Ovary (tissue), 3 donors: ENCODE results near the gene PRKD1.

Experiments
- CTCF ChIP-seq, 3 donors: fragments of 450-650 bp in 2 of 3; fragments of 200-600 bp in 1 of 3; IDR thresholded peaks; one replicate each; pipeline versions ENCODE4 v1.5.1 to v1.8.0; 2016 to 2022; ENCODE audit warnings: antibody characterized with exemption in 3 of 3, mild to moderate bottlenecking in 1 of 3
- EP300 ChIP-seq: sonication (generic); formaldehyde crosslinking; IDR thresholded peaks from one replicate; pipeline ENCODE4 v1.6.1; 2017; ENCODE audit warnings: antibody characterized with exemption
- POLR2A ChIP-seq: fragments of 450-650 bp; IDR thresholded peaks from one replicate; pipeline ENCODE4 v1.6.1; 2017; ENCODE audit warnings: antibody characterized with exemption, mild to moderate bottlenecking, moderate library complexity
- donor health status: DM: no; HTN: no; CAD: no.

- no peak for TF ChIP-seq CTCF (IDR thresholded peaks at IDR 0.05)
- no peak for TF ChIP-seq POLR2A
- TF ChIP-seq EP300: no peak
Measured at GRCh38 chr14:29759521-29760340, 167.9 kb downstream of the PRKD1 start.
